Measurements from ENCODE around the gene CD59. TPM values are rescaled to one million over a fixed set of nuclear protein-coding genes. Genes with fewer than 3 reads are reported as not detected.
"Not testable (repeated sequence)": the region's sequence is repeated elsewhere in the genome, so short reads cannot be mapped to it uniquely, and the experiment has no call there.

Gene CD59
- total and polyA plus RNA-seq, 9 of the 15 experiments (the other 6 are each of a cell fraction or from before 2014, with no cell fraction given) = 38.1 to 338 (median 173) TPM

DNA sequence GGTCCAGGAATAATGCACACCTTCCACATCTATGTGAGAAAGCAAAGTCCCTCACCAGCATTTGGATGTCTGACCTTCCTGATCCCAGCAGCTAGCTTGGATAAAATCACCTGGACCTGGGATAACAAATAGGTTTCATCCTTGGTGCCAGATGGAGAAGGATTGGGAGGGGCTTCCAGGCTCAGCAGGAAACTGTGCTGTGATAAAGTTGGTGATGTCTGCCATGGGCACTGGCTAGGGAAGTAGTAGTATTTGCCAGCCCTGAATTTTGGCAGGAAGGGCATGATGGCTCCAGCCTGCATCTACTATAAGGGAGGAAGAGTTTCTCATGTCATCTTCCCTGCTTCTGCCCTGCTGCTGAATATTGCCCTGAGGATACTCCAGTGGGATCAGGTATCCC, 73.1 kb downstream of the CD59 start:
- Histone ChIP-seq H3K9me3 (replicated peaks; ENCODE audit: control insufficient read depth, insufficient read depth, low read depth, low read length) (no peaks in the 10 kb centered on the region), H3K79me2 (ENCODE audit: control insufficient read depth, insufficient read depth, low read length) (no peaks in the 10 kb centered on the region), H2AFZ (ENCODE audit: low read depth, low read length) (no peak overlapping the region), H3K4me3 (no peak overlapping the region), H3K36me3 (ENCODE audit: control insufficient read depth, insufficient read depth, low read length) (no peaks in the 10 kb centered on the region), H3K27me3 (ENCODE audit: control insufficient read depth in 2 of 2, insufficient read depth in 2 of 2, low read length in 2 of 2) (peaks cover 24 to 55% of the 10 kb centered on the region in 2 experiments; a peak in 4 of 5 replicates), H4K20me1 (replicated peaks; ENCODE audit: control insufficient read depth, insufficient read depth, low read length) (0 out of 2 replicates have a peak, but pooled peaks cover 5% of the 10 kb centered on the region), H3K4me1 (replicated peaks in 1 of 2; ENCODE audit: control insufficient read depth in 2 of 2, insufficient read depth in 2 of 2, low read length in 2 of 2) (peaks cover 0 to 3% of the 10 kb centered on the region in 2 experiments; a peak in 1 of 5 replicates), H3K9me1 (ENCODE audit: control insufficient read depth, insufficient read depth, low read length) (no peaks in the 10 kb centered on the region), H3K9ac (ENCODE audit: insufficient read depth in 1 of 2, low read depth in 2 of 2, low read length in 2 of 2) (no peak overlapping the region), H3K27ac (ENCODE audit: extremely low read depth, low read depth, low read length) (no peak overlapping the region), H3K4me2 (ENCODE audit: insufficient read depth, low read length) (no peak overlapping the region)
- no peak for FAIRE-seq
- no peak for TF ChIP-seq ZZZ3 (IDR thresholded peaks at IDR 0.05)
- TF ChIP-seq HDAC1 (IDR thresholded peaks at IDR 0.05) = no peak
- no peak for TF ChIP-seq SREBF1 (IDR thresholded peaks at IDR 0.05; ENCODE audit: borderline replicate concordance, low read depth, low read length)
- no peak for TF ChIP-seq BRCA1 (IDR thresholded peaks at IDR 0.05)
- TF ChIP-seq BRCA1 (CRISPR knock-in tag; IDR thresholded peaks at IDR 0.05) = no peak
- no peak for TF ChIP-seq WHSC1 (IDR thresholded peaks at IDR 0.05; ENCODE audit: low read length)
- TF ChIP-seq, protein P1, sequence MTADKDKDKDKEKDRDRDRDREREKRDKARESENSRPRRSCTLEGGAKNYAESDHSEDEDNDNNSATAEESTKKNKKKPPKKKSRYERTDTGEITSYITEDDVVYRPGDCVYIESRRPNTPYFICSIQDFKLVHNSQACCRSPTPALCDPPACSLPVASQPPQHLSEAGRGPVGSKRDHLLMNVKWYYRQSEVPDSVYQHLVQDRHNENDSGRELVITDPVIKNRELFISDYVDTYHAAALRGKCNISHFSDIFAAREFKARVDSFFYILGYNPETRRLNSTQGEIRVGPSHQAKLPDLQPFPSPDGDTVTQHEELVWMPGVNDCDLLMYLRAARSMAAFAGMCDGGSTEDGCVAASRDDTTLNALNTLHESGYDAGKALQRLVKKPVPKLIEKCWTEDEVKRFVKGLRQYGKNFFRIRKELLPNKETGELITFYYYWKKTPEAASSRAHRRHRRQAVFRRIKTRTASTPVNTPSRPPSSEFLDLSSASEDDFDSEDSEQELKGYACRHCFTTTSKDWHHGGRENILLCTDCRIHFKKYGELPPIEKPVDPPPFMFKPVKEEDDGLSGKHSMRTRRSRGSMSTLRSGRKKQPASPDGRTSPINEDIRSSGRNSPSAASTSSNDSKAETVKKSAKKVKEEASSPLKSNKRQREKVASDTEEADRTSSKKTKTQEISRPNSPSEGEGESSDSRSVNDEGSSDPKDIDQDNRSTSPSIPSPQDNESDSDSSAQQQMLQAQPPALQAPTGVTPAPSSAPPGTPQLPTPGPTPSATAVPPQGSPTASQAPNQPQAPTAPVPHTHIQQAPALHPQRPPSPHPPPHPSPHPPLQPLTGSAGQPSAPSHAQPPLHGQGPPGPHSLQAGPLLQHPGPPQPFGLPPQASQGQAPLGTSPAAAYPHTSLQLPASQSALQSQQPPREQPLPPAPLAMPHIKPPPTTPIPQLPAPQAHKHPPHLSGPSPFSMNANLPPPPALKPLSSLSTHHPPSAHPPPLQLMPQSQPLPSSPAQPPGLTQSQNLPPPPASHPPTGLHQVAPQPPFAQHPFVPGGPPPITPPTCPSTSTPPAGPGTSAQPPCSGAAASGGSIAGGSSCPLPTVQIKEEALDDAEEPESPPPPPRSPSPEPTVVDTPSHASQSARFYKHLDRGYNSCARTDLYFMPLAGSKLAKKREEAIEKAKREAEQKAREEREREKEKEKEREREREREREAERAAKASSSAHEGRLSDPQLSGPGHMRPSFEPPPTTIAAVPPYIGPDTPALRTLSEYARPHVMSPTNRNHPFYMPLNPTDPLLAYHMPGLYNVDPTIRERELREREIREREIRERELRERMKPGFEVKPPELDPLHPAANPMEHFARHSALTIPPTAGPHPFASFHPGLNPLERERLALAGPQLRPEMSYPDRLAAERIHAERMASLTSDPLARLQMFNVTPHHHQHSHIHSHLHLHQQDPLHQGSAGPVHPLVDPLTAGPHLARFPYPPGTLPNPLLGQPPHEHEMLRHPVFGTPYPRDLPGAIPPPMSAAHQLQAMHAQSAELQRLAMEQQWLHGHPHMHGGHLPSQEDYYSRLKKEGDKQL (CRISPR knock-in tag; IDR thresholded peaks at IDR 0.05; ENCODE audit: borderline replicate concordance) = no peak
- no peak for TF ChIP-seq STAT5B (CRISPR knock-in tag; IDR thresholded peaks at IDR 0.05)
- no peak for TF ChIP-seq YBX1 (IDR thresholded peaks at IDR 0.05)
- POLR2A ChIA-PET = interaction anchor here (0.6 to 1.0 kb wide), 3 partner anchors 9 to 176 kb away, joined by 3 read pairs; no protein-coding TSS in a partner anchor
- in situ Hi-C loops (cut with MboI) (no loop called here), intact Hi-C loops (cut with micrococcal nuclease) (no loop called here)
- BruUV-seq (replicated peaks) = no TSS peak
- no peak for ATAC-seq
- CTCF ChIA-PET (ENCODE audit: low intra/inter-chr PET ratio) = no interaction called here
- DNase-seq (ENCODE audit: extremely low read depth in 1 of 4, low spot score in 3 of 4) = no peak

DNA sequence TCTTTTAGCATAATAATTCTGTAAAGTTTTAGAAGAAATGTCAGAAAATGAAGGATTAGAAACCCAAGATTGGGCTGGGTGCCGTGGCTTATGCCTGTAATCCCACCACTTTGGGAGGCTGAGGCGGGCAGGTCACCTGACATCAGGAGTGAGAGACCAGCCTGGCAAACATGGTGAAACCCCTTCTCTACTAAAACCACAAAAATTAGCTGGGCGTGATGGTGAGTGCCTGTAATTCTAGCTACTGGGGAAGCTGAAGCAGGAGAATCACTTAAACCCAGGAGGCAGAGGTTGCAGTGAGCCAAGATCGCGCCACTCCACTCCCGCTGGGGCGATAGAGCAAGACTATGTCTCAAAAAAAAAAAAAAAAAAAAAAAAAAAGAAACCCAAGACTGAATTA, 74.7 kb downstream of the CD59 start:
- H3K79me2 ChIP-seq (ENCODE audit: control insufficient read depth, insufficient read depth, low read length); ATAC-seq; POLR2A ChIA-PET; H3K9ac ChIP-seq (ENCODE audit: insufficient read depth in 1 of 2, low read depth in 2 of 2, low read length in 2 of 2); H3K9me1 ChIP-seq (ENCODE audit: control insufficient read depth, insufficient read depth, low read length); DNase-seq (ENCODE audit: extremely low read depth in 1 of 4, low spot score in 3 of 4); in situ Hi-C loops (cut with MboI); H3K27ac ChIP-seq (ENCODE audit: extremely low read depth, low read depth, low read length); H3K4me3 ChIP-seq; intact Hi-C loops (cut with micrococcal nuclease); H3K9me3 ChIP-seq (replicated peaks; ENCODE audit: control insufficient read depth, insufficient read depth, low read depth, low read length); H3K36me3 ChIP-seq (ENCODE audit: control insufficient read depth, insufficient read depth, low read length); H3K4me2 ChIP-seq (ENCODE audit: insufficient read depth, low read length); H4K20me1 ChIP-seq (replicated peaks; ENCODE audit: control insufficient read depth, insufficient read depth, low read length); FAIRE-seq; H3K4me1 ChIP-seq (replicated peaks in 1 of 2; ENCODE audit: control insufficient read depth in 2 of 2, insufficient read depth in 2 of 2, low read length in 2 of 2); BruUV-seq (replicated peaks); H2AFZ ChIP-seq (ENCODE audit: low read depth, low read length): not testable (repeated sequence)
- 8% methylated on average over 7 of the region's 7 CpGs for WGBS (ENCODE audit: insufficient coverage, low coverage, missing lambda C conversion rate)
- CTCF ChIA-PET (ENCODE audit: low intra/inter-chr PET ratio) = interaction anchor here (0.6 kb wide), 1 partner anchor 62 kb away, joined by 3 read pairs; no protein-coding TSS in a partner anchor
- peaks cover 20 to 61% of the 10 kb centered on the region in 2 experiments; a peak in 4 of 5 replicates for H3K27me3 ChIP-seq (ENCODE audit: control insufficient read depth in 2 of 2, insufficient read depth in 2 of 2, low read length in 2 of 2)

All from K562 (cell line).